ENCODE data around the gene NUMBL. TPM values are rescaled to one million over a fixed set of nuclear protein-coding genes. Genes with fewer than 3 reads are reported as not detected.
"Not testable (repeated sequence)": the region's sequence is repeated elsewhere in the genome, so short reads cannot be mapped to it uniquely, and the experiment has no call there.

Gene NUMBL
- polyA plus RNA-seq, 2 of the 4 experiments (the other 2 are of a cell fraction): 21.1 to 28.7 TPM

- ATAC-seq (no peak), FAIRE-seq (no peak), DNase-seq (ENCODE audit: low read depth in 1 of 2, low spot score in 1 of 2) (no peak)
- ChIA-PET POLR2A (no interaction called here), CTCF (interaction anchor here (0.6 to 15.6 kb wide), 7 partner anchors 7 to 206 kb away, joined by 3 to 423 read pairs (median 5); no protein-coding TSS in a partner anchor)
- 94% methylated on average over 22 of the region's 24 CpGs for WGBS (ENCODE audit: missing lambda C conversion rate)
- Histone ChIP-seq H3K27ac (no peak overlapping the region), H3K4me3 (no peak overlapping the region), H3K4me2 (no peak overlapping the region), H3K9me3 (no peaks in the 10 kb centered on the region), H3K4me1 (peaks cover 6% of the 10 kb centered on the region; the same call in 2 of the 3 replicates)
- TF ChIP-seq CHD4 (IDR thresholded peaks at IDR 0.05; ENCODE audit: borderline replicate concordance) (no peak), MYC (IDR thresholded peaks at IDR 0.05; ENCODE audit: borderline replicate concordance, low read length) (no peak), CBX8 (IDR thresholded peaks at IDR 0.05) (no peak), ZNF302 (CRISPR knock-in tag; IDR thresholded peaks at IDR 0.05) (no peak), HOXB13 (CRISPR knock-in tag; IDR thresholded peaks at IDR 0.05; ENCODE audit: low read depth) (no peak), HOXA7 (CRISPR knock-in tag; IDR thresholded peaks at IDR 0.05) (no peak), FOSL2 (IDR thresholded peaks at IDR 0.05) (no peak), FOSL2 (CRISPR knock-in tag; IDR thresholded peaks at IDR 0.05) (no peak), FOXS1 (CRISPR knock-in tag; IDR thresholded peaks at IDR 0.05) (no peak), MAFK (IDR thresholded peaks at IDR 0.05; ENCODE audit: partially characterized antibody) (no peak), EP300 (IDR thresholded peaks at IDR 0.05) (no peak)
- TF ChIP-seq, protein P1, sequence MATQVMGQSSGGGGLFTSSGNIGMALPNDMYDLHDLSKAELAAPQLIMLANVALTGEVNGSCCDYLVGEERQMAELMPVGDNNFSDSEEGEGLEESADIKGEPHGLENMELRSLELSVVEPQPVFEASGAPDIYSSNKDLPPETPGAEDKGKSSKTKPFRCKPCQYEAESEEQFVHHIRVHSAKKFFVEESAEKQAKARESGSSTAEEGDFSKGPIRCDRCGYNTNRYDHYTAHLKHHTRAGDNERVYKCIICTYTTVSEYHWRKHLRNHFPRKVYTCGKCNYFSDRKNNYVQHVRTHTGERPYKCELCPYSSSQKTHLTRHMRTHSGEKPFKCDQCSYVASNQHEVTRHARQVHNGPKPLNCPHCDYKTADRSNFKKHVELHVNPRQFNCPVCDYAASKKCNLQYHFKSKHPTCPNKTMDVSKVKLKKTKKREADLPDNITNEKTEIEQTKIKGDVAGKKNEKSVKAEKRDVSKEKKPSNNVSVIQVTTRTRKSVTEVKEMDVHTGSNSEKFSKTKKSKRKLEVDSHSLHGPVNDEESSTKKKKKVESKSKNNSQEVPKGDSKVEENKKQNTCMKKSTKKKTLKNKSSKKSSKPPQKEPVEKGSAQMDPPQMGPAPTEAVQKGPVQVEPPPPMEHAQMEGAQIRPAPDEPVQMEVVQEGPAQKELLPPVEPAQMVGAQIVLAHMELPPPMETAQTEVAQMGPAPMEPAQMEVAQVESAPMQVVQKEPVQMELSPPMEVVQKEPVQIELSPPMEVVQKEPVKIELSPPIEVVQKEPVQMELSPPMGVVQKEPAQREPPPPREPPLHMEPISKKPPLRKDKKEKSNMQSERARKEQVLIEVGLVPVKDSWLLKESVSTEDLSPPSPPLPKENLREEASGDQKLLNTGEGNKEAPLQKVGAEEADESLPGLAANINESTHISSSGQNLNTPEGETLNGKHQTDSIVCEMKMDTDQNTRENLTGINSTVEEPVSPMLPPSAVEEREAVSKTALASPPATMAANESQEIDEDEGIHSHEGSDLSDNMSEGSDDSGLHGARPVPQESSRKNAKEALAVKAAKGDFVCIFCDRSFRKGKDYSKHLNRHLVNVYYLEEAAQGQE (IDR thresholded peaks at IDR 0.05): no peak
- TF ChIP-seq, protein P2, sequence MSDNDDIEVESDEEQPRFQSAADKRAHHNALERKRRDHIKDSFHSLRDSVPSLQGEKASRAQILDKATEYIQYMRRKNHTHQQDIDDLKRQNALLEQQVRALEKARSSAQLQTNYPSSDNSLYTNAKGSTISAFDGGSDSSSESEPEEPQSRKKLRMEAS (IDR thresholded peaks at IDR 0.05): no peak
Observed at GRCh38 chr19:40626918-40627317, 63.5 kb downstream of the NUMBL start.

DNA sequence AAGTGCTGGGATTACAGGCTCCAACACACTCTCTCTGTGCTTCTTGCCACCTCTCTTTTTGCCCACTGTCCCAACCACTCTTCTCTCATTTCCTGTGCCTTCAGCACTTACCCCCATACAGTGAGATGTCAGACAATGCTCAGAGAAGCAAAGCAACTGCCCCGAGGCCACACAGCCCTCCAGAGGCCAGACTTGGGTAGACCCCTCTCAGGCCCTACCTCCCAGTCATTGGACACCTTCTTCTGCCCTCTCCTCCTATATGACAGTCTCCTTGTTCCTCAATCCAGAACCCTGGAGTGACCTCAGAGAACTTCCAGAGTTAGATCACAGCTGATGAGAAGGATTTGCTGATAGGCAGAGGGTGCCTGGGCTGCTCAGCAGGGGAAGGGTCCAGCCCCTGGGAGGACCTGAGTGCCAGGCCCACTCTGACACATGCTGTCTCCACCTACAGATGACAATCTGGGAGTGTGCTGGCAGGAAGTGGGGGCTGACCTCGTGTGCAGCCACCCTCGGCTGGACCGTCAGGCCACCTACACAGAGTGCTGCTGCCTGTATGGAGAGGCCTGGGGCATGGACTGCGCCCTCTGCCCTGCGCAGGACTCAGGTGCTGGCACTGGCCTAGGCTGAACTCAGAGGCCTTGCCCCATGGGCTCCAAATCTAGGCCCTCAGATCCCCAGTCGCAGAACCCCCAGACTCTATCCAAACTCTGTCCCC, 64.9 kb downstream of the NUMBL start:
- no peak for DNase-seq (ENCODE audit: low read depth in 1 of 2, low spot score in 1 of 2)
- peaks cover 6% of the 10 kb centered on the region; the same call in 2 of the 3 replicates for H3K4me1 ChIP-seq
- 0 out of 6 replicates have a peak, but pooled peaks of 1 of the 2 experiments have one; percentile 9 for ATAC-seq
- POLR2A ChIA-PET: interaction anchor here (0.7 to 1.1 kb wide), 2 partner anchors 16 to 160 kb away, joined by 3 to 4 read pairs; partner anchors contain the start of gene BLVRB
- 83% methylated on average over 7 of the region's 7 CpGs for WGBS (ENCODE audit: missing lambda C conversion rate)
- H3K4me2 ChIP-seq: no peak overlapping the region
- CTCF ChIA-PET: interaction anchor here (0.6 to 15.6 kb wide), 8 partner anchors 8 to 447 kb away, joined by 3 to 423 read pairs (median 3); no protein-coding TSS in a partner anchor
- H3K27ac ChIP-seq: no peak overlapping the region
- no peak for FAIRE-seq
- no peak overlapping the region for H3K4me3 ChIP-seq
- H3K9me3 ChIP-seq: no peaks in the 10 kb centered on the region
- TF ChIP-seq RARB (CRISPR knock-in tag; IDR thresholded peaks at IDR 0.05): no peak
- TF ChIP-seq HOXB13 (CRISPR knock-in tag; IDR thresholded peaks at IDR 0.05; ENCODE audit: low read depth): no peak
- TF ChIP-seq CEBPB (IDR thresholded peaks at IDR 0.05): no peak
- peak; percentile 34 for TF ChIP-seq ZFP36 (IDR thresholded peaks at IDR 0.05; ENCODE audit: borderline replicate concordance, partially characterized antibody)
- no peak for TF ChIP-seq NR3C1 (IDR thresholded peaks at IDR 0.05)

DNA sequence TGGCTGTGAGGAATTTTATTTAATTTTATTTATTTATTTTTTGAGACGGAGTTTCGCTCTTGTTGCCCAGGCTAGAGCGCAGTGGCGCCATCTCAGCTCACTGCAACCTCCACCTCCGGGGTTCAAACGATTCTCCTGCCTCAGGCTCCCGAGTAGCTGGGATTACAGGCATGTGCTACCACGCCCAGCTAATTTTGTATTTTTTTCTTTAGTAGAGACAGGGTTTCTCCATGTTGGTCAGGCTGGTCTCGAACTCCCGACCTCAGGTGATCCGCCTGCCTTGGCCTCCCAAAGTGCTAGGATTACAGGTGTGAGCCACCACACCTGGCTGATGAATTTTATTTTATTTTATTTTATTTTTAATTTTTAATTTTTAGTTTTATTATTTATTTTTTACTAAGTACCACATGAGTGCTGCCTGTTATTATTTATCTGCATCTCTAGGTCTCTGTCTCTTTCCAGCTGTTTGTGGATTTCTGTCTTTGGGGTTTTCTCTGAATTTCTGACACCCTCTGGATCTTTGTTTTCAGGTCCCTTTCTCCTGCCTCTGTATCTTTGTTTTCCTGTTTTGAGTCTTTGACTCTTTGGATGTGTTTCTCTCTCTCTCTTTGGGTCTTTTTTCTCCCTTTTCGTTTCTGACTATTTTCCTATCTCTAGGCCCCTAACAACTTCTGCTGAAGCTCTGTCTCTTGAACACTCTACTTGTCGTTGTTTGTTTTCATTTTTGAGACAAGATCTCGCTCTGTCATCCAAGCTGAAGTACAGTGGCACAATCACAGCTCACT, 65.9 kb downstream of the NUMBL start:
- not testable (repeated sequence) for DNase-seq (ENCODE audit: low read depth in 1 of 2, low spot score in 1 of 2); ATAC-seq; FAIRE-seq; H3K4me1 ChIP-seq; H3K4me2 ChIP-seq; H3K4me3 ChIP-seq; H3K27ac ChIP-seq; H3K9me3 ChIP-seq
- 87% methylated on average over 14 of the region's 14 CpGs for WGBS (ENCODE audit: missing lambda C conversion rate)
- ChIA-PET CTCF (interaction anchor here (0.6 to 15.6 kb wide), 10 partner anchors 8 to 446 kb away, joined by 3 to 423 read pairs (median 4); no protein-coding TSS in a partner anchor), POLR2A (interaction anchor here (0.7 to 1.1 kb wide), 2 partner anchors 15 to 159 kb away, joined by 3 to 4 read pairs; partner anchors contain the start of gene BLVRB)

Data from A549 (cell line).